NCI-H2081 (cell line): ENCODE results near the gene MTHFD1L.
"Not testable (repeated sequence)": the region's sequence is repeated elsewhere in the genome, so short reads cannot be mapped to it uniquely, and the experiment has no call there.

Experiments
- DNase-seq, 2 experiments: peaks; one replicate each; lab custom pipeline; 2025; lab: John Stamatoyannopoulos, UW

MTHFD1L gene

DNA sequence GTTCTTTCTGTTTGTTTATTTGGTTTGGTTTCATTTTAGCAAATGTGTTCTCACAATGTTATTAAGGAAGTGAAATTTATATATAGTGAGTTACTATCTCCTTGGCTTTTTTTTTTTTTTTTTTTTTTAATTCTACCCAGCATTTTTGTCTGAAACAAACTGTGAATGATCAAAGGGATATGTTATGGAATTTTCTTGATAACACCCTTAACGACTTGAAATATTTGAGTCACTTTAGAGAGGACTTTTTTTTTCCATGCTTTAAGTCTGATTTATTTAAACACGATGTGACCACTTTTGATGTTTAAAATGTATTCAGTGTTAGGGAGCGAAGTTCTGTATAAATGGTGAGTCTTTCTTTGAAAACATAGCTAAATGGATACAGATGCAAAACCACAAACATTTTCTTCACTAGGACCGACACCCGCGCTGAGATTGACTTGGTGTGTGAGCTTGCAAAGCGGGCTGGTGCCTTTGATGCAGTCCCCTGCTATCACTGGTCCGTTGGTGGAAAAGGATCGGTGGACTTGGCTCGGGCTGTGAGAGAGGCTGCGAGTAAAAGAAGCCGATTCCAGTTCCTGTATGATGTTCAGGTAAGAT lies 149.7 kb downstream of the MTHFD1L start:
- DNase-seq: no peak

- DNase-seq: no peak
These were observed 150.6 kb downstream of the MTHFD1L start for GRCh38 chr6:151016107-151016506.

- DNase-seq: no peak
These were observed 152.5 kb downstream of the MTHFD1L start for GRCh38 chr6:151018046-151018445.

- no peak for DNase-seq
These were observed 153.6 kb downstream of the MTHFD1L start for GRCh38 chr6:151018911-151019782.

GRCh38 chr6:151021896-151022295 lies 156.4 kb downstream of the MTHFD1L start:
- no peak for DNase-seq

DNA sequence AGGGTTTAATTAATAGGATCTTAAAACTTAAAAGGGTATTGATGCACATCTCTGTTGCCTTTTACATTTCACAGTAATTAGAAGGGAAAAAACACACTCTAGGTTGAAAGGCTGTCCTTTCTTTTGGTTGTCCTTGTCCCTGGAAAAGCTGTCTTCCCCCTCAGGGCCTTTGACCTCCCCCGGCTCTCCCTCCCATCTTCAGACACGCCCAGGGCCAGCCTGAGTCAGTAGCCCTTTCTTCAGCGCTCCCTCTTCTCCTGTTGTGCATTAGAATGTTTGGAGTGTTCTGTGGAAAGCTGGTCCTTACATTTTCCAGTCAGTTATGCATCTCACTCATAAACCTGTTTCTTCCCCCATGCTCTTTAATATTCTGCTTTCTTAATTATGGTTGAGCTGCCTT lies 157.0 kb downstream of the MTHFD1L start:
- DNase-seq: no peak

DNA sequence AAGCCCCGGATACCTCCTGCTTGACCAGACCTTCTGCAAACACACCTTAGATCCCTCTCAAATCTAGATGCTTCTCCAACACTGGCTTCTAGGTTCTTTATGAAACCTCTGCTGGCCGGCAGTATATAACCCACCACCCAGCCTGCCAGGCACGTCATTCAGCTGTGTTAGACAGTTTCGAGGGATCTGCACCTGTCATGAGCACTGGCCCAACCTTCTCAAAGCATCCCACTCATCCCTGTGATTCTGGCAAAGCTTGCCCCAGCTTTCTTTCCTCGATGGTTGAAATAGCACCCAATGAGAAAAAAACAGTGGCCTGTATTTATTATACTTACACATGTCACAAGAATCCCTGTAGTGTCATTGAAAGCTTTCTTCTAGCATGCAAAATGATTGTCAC lies 157.8 kb downstream of the MTHFD1L start:
- no peak for DNase-seq

DNA sequence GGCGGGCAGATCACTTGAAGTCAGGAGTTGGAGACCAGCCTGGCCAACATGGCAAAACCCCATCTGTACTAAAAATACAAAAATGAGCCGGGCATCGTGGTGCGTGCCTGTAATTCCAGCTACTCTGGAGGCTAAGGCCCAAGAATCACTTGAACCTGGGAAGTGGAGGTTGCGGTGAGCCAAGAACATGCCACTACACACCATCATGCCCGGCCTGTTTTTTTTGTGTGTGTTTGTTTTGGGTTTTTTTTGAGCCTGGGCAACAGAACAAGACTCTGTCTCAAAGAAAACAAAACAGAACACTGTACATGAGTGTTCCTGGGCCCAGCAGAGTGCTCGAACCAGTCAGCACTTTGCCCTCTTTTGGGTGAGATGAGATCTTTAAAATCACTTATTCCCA lies 159.1 kb downstream of the MTHFD1L start:
- DNase-seq: no peak

DNA sequence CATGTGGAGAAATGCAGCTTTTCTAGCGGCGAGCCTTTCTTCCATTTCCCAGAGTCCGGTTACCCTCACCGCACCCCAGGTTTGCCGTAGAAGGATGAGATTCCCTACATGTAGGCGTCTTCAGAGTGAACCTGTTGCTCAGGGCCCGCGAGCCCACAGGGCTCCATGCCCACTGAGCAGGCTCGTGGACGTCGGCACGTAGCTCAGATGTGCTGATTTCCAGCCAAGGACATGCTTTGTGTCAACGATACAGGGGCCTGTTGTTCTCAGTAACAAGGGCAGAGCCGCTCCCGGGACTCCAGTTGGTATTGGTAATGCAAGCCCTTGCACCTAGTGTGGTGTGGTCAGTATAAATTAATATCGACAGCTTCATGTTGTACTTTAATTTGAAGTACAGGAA lies 159.6 kb downstream of the MTHFD1L start:
- no peak for DNase-seq

GRCh38 chr6:151026041-151026663 lies 160.7 kb downstream of the MTHFD1L start:
- DNase-seq: no peak

- peak in 1 of 2 experiments; percentile 1 for DNase-seq
These were observed 161.8 kb downstream of the MTHFD1L start for GRCh38 chr6:151027295-151027747.

DNA sequence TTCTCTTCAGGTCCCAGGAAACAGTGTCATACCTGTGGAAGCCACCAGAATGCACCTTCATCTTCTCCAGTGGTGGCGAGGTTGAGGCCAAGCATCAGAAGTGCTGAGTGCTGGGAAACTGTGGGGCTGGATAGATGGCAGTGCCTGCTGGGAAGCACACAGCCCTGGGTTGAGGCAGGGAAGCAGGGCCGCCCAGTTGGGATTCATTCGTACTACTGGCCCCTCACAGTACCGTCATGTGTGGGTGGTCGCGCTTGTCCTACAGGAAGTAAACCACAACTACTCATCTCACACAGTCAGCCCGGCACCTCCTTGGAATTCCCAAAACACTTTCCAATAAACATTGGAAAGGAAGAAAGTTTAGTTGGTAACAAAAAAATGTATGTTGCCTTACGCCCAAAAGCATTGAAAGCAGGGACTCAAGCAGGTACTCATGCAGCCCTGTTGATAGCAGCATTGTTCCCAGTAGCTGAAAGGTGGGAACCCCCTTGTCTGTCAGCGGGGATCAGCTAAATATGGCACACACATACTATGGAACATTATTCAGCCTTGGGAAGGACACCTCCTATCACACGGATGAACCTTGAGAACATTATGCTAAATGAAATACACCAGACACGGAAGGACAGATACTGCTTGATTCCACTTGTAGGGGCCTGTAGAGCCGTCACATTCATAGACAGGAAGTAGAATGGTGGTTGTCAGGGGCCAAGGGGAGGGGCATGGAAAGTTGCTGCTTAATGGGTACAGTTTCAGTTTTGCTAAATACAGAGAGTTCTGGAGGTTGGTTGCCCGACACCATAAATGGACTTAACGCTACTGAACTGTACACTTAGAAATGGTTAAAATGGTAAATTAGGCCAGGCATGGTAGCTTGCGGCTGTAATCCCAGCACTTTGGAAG lies 162.7 kb downstream of the MTHFD1L start:
- no peak for DNase-seq

DNA sequence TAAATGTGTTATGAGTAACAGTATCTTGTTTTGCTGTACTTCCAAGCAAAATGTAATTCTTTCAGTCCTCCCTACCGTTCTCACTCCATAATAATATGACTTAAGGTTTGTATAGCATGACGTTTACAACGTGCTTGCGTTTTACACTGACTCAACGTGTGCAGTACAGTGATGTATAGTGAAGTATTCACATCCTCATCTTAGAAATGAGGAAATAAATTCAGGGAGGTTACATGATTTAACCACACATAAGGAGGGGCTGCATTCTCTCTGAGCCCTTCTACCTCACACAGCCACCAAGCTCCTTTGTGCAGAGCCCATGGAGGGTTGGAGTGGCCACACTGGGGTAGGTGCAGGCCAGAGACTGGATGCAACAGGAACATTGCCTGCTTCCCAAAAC lies 164.5 kb downstream of the MTHFD1L start:
- DNase-seq: no peak

GRCh38 chr6:151032034-151032433 lies 166.5 kb downstream of the MTHFD1L start:
- DNase-seq: no peak

DNA sequence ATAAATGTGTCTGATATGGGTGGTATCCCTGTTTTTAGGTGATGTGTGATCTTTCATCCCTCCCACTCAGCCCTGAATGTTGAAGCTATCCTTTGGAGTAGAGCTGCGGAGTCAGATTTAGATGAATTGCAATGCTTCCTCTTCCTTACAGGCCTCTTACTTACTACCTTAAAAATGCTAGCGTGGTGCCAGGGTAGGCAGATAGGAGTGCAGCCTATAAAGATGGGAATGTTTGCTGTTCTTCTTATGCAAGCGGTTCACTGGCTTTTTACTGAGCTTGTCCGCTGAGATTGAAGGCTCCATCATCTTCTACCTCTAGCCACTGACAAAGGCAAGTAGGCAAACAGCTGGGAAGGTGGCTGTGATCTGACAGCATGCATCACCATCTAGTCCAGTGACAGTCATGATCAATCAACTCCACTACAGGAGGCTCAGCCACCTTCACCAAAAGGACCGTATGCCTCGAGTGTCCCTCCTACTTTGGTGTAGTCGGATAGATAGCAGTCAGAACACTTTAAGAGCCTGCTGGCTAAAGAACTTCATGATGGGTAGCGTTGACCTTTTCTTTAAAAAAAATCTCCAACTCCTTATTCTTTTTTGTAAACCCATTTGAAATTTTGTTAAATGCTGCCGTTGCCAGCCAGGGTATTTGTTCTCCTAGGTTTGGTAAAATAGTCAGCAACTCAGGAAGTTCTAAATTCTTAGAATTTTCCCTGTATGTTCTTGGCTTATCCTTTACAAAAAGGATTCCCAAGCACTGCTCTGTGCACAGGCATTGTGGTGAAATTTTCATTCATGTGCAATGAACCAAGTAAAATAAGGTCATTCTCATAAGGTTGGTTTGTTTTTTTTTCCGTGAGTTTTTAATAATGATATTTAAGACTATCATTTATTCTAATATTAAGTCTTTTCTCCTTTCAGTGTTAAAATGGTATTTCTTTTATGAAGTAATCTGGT lies 169.6 kb downstream of the MTHFD1L start:
- no peak for DNase-seq

DNA sequence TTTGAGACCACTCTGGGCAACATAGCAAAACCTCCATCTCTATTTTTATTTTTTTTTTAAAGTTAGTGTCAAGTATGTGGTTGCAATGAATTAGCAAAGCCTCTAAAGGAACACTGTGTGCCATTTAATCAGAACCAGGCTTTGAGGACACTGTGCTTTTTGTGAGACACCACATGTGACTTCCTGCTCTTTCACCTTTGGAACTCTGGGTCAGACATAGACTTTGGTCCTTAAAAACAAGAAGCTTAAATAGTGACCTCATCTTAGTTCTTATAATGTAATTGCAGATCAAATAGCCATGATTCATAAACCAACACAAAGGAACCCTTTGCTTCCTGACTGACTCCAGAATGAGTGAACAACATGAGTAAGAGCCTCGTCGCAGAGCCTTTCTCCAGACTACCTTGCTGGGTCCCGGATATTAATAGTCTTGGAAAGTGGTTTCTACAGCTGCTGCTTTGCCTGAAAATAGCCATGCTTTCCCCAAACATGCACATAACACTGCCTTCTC lies 170.8 kb downstream of the MTHFD1L start:
- not testable (repeated sequence) for DNase-seq

- DNase-seq: no peak
These were observed 171.6 kb downstream of the MTHFD1L start for GRCh38 chr6:151036869-151037680.

- no peak for DNase-seq
These were observed 173.1 kb downstream of the MTHFD1L start for GRCh38 chr6:151038616-151039015.

- peak in 1 of 2 experiments; percentile 54 for DNase-seq
These were observed 175.5 kb downstream of the MTHFD1L start for GRCh38 chr6:151040888-151041521.
